GM21619 (cell line): ENCODE results near the gene SPHK1.

Experiments used
- ATAC-seq: cut with Tn5 transposase; IDR thresholded peaks from one replicate; pipeline ENCODE4 v1.9.1; 2021; ENCODE audit not compliant: unreplicated experiment

SPHK1 gene

GRCh38 chr17:76431509-76431908 lies 47.1 kb downstream of the SPHK1 start:
- no peak for ATAC-seq

DNA sequence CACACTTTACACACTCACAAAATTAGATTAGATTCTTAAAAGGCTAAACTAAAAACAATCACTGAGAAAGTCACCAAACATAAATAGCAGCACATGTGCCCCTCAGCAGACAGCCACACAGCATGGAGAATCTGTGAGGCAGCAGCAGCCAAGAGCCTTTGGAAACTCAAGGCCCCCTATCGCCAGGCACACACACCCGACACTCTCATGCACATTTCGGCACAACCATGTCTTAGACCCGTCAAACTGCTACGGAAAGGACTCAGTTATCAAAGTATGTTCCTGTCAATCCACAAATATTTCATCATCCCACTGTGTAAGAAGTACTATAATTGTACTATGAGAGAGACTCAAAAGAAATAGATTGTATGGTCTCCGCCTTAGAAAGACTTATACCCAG lies 47.6 kb downstream of the SPHK1 start:
- no peak for ATAC-seq

DNA sequence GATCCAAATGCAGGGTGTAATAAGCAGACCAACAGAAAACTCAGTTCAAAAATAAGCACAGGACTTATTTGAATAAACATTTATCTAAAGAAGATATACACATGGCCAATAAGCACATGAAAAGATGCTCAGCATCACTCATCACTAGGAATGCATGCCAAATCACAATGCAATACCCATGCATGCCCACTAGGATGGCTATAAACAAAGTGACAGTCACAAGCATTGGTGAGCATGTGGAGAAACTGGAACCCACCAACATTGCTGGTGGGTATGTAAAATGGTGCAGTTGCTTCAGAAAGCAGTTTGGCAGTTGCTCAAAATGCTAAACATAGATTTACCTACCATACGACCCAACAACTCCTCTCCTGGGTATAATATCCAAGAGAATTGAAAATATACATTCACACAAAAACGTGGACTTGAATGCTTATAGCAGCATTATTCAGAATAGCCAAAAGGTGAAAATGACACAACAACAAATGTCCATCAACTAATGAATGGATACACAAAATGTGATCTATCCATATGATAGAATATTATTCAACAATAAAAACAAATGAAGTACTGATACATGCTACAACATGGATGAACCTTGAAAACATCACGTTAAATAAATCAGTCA lies 48.4 kb downstream of the SPHK1 start:
- no peak for ATAC-seq

GRCh38 chr17:76433693-76434092 lies 49.3 kb downstream of the SPHK1 start:
- ATAC-seq: no peak

DNA sequence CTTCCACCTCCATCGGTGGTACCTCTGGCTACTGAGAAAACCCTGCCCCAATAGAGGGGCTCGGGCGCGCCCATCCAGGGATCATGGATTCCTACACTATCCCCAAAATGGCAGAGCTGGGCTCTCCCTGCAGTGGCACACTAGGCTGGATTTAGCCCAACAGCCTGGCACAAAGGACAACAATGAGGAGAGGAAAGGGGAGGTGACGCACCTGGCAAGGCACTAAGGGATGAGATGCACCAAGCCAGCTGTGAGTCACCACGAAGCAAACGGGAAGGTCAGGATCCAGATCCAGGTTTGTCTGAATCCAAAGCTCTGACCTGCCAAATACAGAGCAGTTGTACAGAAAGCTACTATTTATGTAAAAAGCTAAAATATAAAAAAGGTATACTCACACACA lies 50.5 kb downstream of the SPHK1 start:
- no peak for ATAC-seq

- no peak for ATAC-seq
These were observed 51.3 kb downstream of the SPHK1 start for GRCh38 chr17:76435751-76436150.
